H1 (cell line): Measurements from ENCODE around the gene PBX1. TPM values are rescaled to one million over a fixed set of nuclear protein-coding genes. Genes with fewer than 3 reads are reported as not detected.

ENCODE experiments used
- CTCF ChIA-PET: fragments of 300-600 bp; sonication (Branson Sonifier 250); formaldehyde crosslinking; loops from one replicate; lab custom pipeline; 2021; ENCODE audit not compliant: partially characterized antibody; lab: Charles Lee
- POLR2A ChIA-PET: fragments of 300-600 bp; sonication (Branson Sonifier 250); formaldehyde crosslinking; loops from one replicate; lab custom pipeline; 2021; ENCODE audit warnings: inconsistent platforms; ENCODE audit not compliant: partially characterized antibody; lab: Charles Lee
- DNase-seq, 2 experiments: peaks; one replicate each; pipeline versions ENCODE4 v3.0.0 to v3.0.0-alpha.2; 2010 to 2022; ENCODE audit warnings: low spot score in 2 of 2, low read depth in 1 of 2, mixed read lengths in 1 of 2
- FAIRE-seq: peaks from 2 replicates; lab custom pipeline; 2011; peaks lifted over from hg19 to GRCh38; lab: Jason Lieb, UNC
- H2AFZ ChIP-seq: 2 replicates; pipeline ENCODE4 v1.8.1; 2012; ENCODE audit warnings: low read length, inconsistent platforms
- H2AK5ac ChIP-seq: 2 replicates; pipeline ENCODE4 v1.6.1; 2013; ENCODE audit warnings: low read depth, low read length
- H2BK120ac ChIP-seq: replicated peaks from 2 replicates; pipeline ENCODE3; 2013; ENCODE audit warnings: low read depth, low read length, inconsistent platforms
- H2BK12ac ChIP-seq: 2 replicates; pipeline ENCODE4 v1.6.1; 2013; ENCODE audit warnings: low read depth, low read length
- H2BK15ac ChIP-seq: 2 replicates; pipeline ENCODE4 v1.6.1; 2013; ENCODE audit warnings: low read length
- H2BK20ac ChIP-seq: 2 replicates; pipeline ENCODE4 v1.6.1; 2013; ENCODE audit warnings: low read length
- H2BK5ac ChIP-seq: 2 replicates; pipeline ENCODE4 v1.6.1; 2013; ENCODE audit warnings: low read depth, low read length
- H3K14ac ChIP-seq: 2 replicates; pipeline ENCODE4 v1.6.1; 2013; ENCODE audit warnings: inconsistent platforms; ENCODE audit not compliant: insufficient read length
- H3K18ac ChIP-seq: 2 replicates; pipeline ENCODE4 v1.6.1; 2013; ENCODE audit warnings: low read length; ENCODE audit errors: extremely low read depth
- H3K23ac ChIP-seq: 2 replicates; pipeline ENCODE4 v1.6.1; 2013; ENCODE audit warnings: inconsistent platforms; ENCODE audit not compliant: insufficient read length
- H3K23me2 ChIP-seq: 2 replicates; pipeline ENCODE4 v1.6.1; 2013; ENCODE audit warnings: low read depth, low read length
- H3K27ac ChIP-seq: 2 replicates; pipeline ENCODE4 v1.6.1; 2011; ENCODE audit warnings: low read depth, low read length, inconsistent platforms
- H3K27me3 ChIP-seq, 4 experiments: replicated peaks in 1 of 4; 1 replicate in 1 of 4; 2 replicates in 3 of 4; pipeline versions ENCODE4 v1.6.1 to v1.8.1; 2011 to 2013; ENCODE audit warnings: low read length in 3 of 4, mild to moderate bottlenecking in 3 of 4, inconsistent platforms in 2 of 4, mixed read lengths in 2 of 4, moderate library complexity in 1 of 4; ENCODE audit not compliant: control insufficient read depth in 3 of 4, insufficient read depth in 3 of 4; ENCODE audit errors: extremely low read depth in 1 of 4
- H3K36me3 ChIP-seq, 4 experiments: 2 replicates each; pipeline versions ENCODE4 v1.6.1 to v1.8.1; 2011 to 2013; ENCODE audit warnings: mild to moderate bottlenecking in 4 of 4, low read length in 3 of 4, moderate library complexity in 2 of 4, control low read depth in 1 of 4, inconsistent platforms in 1 of 4; ENCODE audit not compliant: insufficient read depth in 4 of 4, control insufficient read depth in 2 of 4
- H3K4ac ChIP-seq: replicated peaks from 2 replicates; pipeline ENCODE3; 2013; ENCODE audit warnings: low read length, low read depth, mixed read lengths, inconsistent platforms; ENCODE audit not compliant: insufficient read length
- H3K4me1 ChIP-seq, 4 experiments: replicated peaks in 1 of 4; 1 replicate in 1 of 4; 2 replicates in 3 of 4; pipeline versions ENCODE4 v1.6.1 to v1.8.1; 2011 to 2013; ENCODE audit warnings: low read length in 3 of 4, inconsistent platforms in 2 of 4, mixed read lengths in 1 of 4; ENCODE audit not compliant: insufficient read depth in 4 of 4, control insufficient read depth in 3 of 4
- H3K4me2 ChIP-seq, 2 experiments: 2 replicates each; pipeline versions ENCODE4 v1.6.1 to v1.8.1; 2011 to 2013; ENCODE audit warnings: low read depth in 2 of 2, low read length in 2 of 2, control low read depth in 1 of 2, inconsistent platforms in 1 of 2, mild to moderate bottlenecking in 1 of 2; ENCODE audit not compliant: insufficient read depth in 1 of 2
- H3K4me3 ChIP-seq, 4 experiments: fragments of 200-600, 300-600 bp in 1 of 4; sonication (generic), shearing (Covaris generic), sonication (Bioruptor Twin) in 1 of 4; 2 replicates each; pipeline versions ENCODE4 v1.5.1 to v1.8.1; 2011 to 2016; ENCODE audit warnings: low read length in 4 of 4, low read depth in 3 of 4, control low read depth in 2 of 4, inconsistent platforms in 2 of 4, mild to moderate bottlenecking in 2 of 4, mixed read lengths in 1 of 4, moderate library complexity in 1 of 4; ENCODE audit not compliant: insufficient read depth in 2 of 4; ENCODE audit errors: extremely low read depth in 1 of 4
- H3K56ac ChIP-seq: replicated peaks from 2 replicates; pipeline ENCODE3; 2013; ENCODE audit warnings: low read depth, mild to moderate bottlenecking, mixed read lengths, low read length, inconsistent platforms; ENCODE audit not compliant: insufficient read length
- H3K79me1 ChIP-seq: 2 replicates; pipeline ENCODE4 v1.6.1; 2013; ENCODE audit warnings: low read depth, low read length, control low read depth
- H3K79me2 ChIP-seq, 2 experiments: 2 replicates each; pipeline versions ENCODE4 v1.6.1 to v1.8.1; 2012 to 2013; ENCODE audit warnings: low read length in 2 of 2, mild to moderate bottlenecking in 2 of 2, inconsistent platforms in 1 of 2; ENCODE audit not compliant: insufficient read depth in 2 of 2, control insufficient read depth in 1 of 2
- H3K9ac ChIP-seq, 4 experiments: replicated peaks in 1 of 4; 1 replicate in 1 of 4; 2 replicates in 3 of 4; pipeline versions ENCODE4 v1.6.1 to v1.8.1; 2011 to 2013; ENCODE audit warnings: low read depth in 3 of 4, low read length in 3 of 4, control low read depth in 2 of 4, mild to moderate bottlenecking in 2 of 4, moderate library complexity in 2 of 4, inconsistent platforms in 1 of 4; ENCODE audit errors: extremely low read depth in 1 of 4
- H3K9me3 ChIP-seq, 2 experiments: 2 replicates each; pipeline versions ENCODE4 v1.6.1 to v1.8.1; 2012 to 2013; ENCODE audit warnings: mild to moderate bottlenecking in 2 of 2, moderate library complexity in 2 of 2, control low read depth in 1 of 2, inconsistent platforms in 1 of 2, low read depth in 1 of 2, low read length in 1 of 2, mixed read lengths in 1 of 2; ENCODE audit not compliant: insufficient read depth in 2 of 2
- H4K20me1 ChIP-seq, 2 experiments: replicated peaks in 1 of 2; 2 replicates each; pipeline versions ENCODE3 to v1.8.1; 2011 to 2013; ENCODE audit warnings: inconsistent platforms in 2 of 2, low read length in 2 of 2, mild to moderate bottlenecking in 1 of 2; ENCODE audit not compliant: insufficient read depth in 2 of 2, control insufficient read depth in 1 of 2
- H4K5ac ChIP-seq: 2 replicates; pipeline ENCODE4 v1.6.1; 2013; ENCODE audit warnings: low read length, low read depth, mixed read lengths, inconsistent platforms; ENCODE audit not compliant: insufficient read length
- H4K8ac ChIP-seq: 2 replicates; pipeline ENCODE4 v1.8.0; 2013; ENCODE audit warnings: mild to moderate bottlenecking, moderate library complexity, low read length, inconsistent platforms; ENCODE audit not compliant: insufficient read depth; ENCODE audit errors: extremely low read depth
- H4K91ac ChIP-seq: replicated peaks from 2 replicates; pipeline ENCODE3; 2013; ENCODE audit warnings: low read length, mixed read lengths, inconsistent platforms; ENCODE audit not compliant: insufficient read length
- CTBP2 ChIP-seq: IDR thresholded peaks from 2 replicates; pipeline ENCODE4 v1.7.0; 2011; ENCODE audit warnings: borderline replicate concordance, mild to moderate bottlenecking, moderate library complexity, mixed read lengths, low read length; ENCODE audit not compliant: insufficient read depth, insufficient read length
- FOSL1 ChIP-seq: IDR thresholded peaks from 2 replicates; pipeline ENCODE4 v1.6.1; 2011; ENCODE audit warnings: mild to moderate bottlenecking, low read depth, low read length, moderate library complexity; ENCODE audit not compliant: insufficient read depth
- GTF2F1 ChIP-seq: IDR thresholded peaks from 2 replicates; pipeline ENCODE4 v1.6.1; 2012; ENCODE audit warnings: low read depth, low read length, improper control_type of control experiment, borderline replicate concordance
- HDAC2 ChIP-seq, 2 experiments: fragments of 300-600 bp in 1 of 2; sonication (generic) in 1 of 2; IDR thresholded peaks; 2 replicates each; pipeline ENCODE4 v1.6.1; 2011 to 2012; ENCODE audit warnings: low read depth in 2 of 2, low read length in 2 of 2, mild to moderate bottlenecking in 2 of 2, moderate library complexity in 2 of 2, borderline replicate concordance in 1 of 2, inconsistent platforms in 1 of 2
- WGBS, 2 experiments: shearing (Covaris generic) in 1 of 2; methylation state at CpG; one replicate each; pipeline versions ENCODE4 v1.1.6 to v1.1.7; 2013 to 2015; ENCODE audit warnings: low lambda C conversion rate in 2 of 2, mixed read lengths in 2 of 2, inconsistent platforms in 1 of 2, low coverage in 1 of 2, missing lambda C conversion rate in 1 of 2; ENCODE audit not compliant: insufficient replicate concordance in 2 of 2, insufficient coverage in 1 of 2, insufficient read length in 1 of 2; ENCODE audit errors: extremely low coverage in 1 of 2, missing lambda C conversion rate in 1 of 2; 5-methylcytosine and 5-hydroxymethylcytosine counted together
- polyA plus RNA-seq, 7 experiments: library from polyadenylated mRNA; depleted of rRNA in 3 of 7; stranded (reverse) in 5 of 7; unstranded in 2 of 7; fragments of >200 nt in 5 of 7; fragments of 200-250 nt in 2 of 7; gene quantifications; 1 replicate in 5 of 7; 2 replicates in 1 of 7; 4 replicates in 1 of 7; pipeline versions ENCODE4 v1.2.1 to v1.2.3, GENCODE V29; 2011 to 2013; ENCODE audit warnings: missing spikeins in 2 of 7, mixed read lengths in 2 of 7
- total RNA-seq: library from RNA; stranded (reverse); fragmentation: NEBNext Ultra II Directional; extraction: Animal tissue kit (Norgen Biotek cat#: 25700); gene quantifications from 2 replicates; pipeline ENCODE4 v1.2.1, GENCODE V29; 2021

The PBX1 gene
- total and polyA plus RNA-seq, 2 of the 8 experiments (the other 6 are each of a cell fraction or from before 2014, with no cell fraction given) = 87.4 to 124 TPM

GRCh38 chr1:164571333-164571732 is 12.3 kb downstream of the PBX1 start:
- Histone ChIP-seq H3K4me3 (no peak overlapping the region), H3K9me3 (no peaks in the 10 kb centered on the region), H3K36me3 (peaks cover 0 to 26% (median 5%) of the 10 kb centered on the region in 4 experiments; a peak in 3 of 8 replicates), H3K56ac (no peak overlapping the region), H3K4me2 (no peak overlapping the region), H3K14ac (no peak overlapping the region), H3K4ac (no peak overlapping the region), H2BK20ac (no peak overlapping the region), H3K23ac (no peak overlapping the region), H3K27me3 (no peaks in the 10 kb centered on the region), H3K9ac (no peak overlapping the region), H2BK12ac (no peak overlapping the region), H4K91ac (no peak overlapping the region), H3K79me2 (peaks cover 19 to 96% of the 10 kb centered on the region in 2 experiments), H3K27ac (no peak overlapping the region), H4K20me1 (peaks cover 6 to 7% of the 10 kb centered on the region in 2 experiments), H2AFZ (no peak overlapping the region), H4K8ac (no peak overlapping the region), H2BK15ac (no peak overlapping the region), H2BK5ac (no peak overlapping the region), H3K23me2 (peaks cover 4% of the 10 kb centered on the region; the same call in 1 of the 2 replicates), H3K4me1 (peaks cover 2 to 25% (median 17%) of the 10 kb centered on the region in 4 experiments), H2BK120ac (no peak overlapping the region), H2AK5ac (no peak overlapping the region), H3K79me1 (peaks cover 5% of the 10 kb centered on the region; the same call in 1 of the 2 replicates), H4K5ac (no peak overlapping the region), H3K18ac (no peak overlapping the region)
- POLR2A ChIA-PET = interaction anchor here (1.8 kb wide), 1 partner anchor 10 kb away, joined by 4 read pairs; no protein-coding TSS in a partner anchor
- CTCF ChIA-PET = no interaction called here
- TF ChIP-seq FOSL1 (no peak), HDAC2 (IDR thresholded peaks at IDR 0.05; ENCODE audit: borderline replicate concordance in 1 of 2, low read depth in 2 of 2, low read length in 2 of 2) (no peak), GTF2F1 (no peak), CTBP2 (no peak)
- no peak for DNase-seq
- 99% methylated on average over 3 of the region's 3 CpGs; no CpG with 5 or more reads in 1 of the 2 experiments for WGBS, 2 experiments
- no peak for FAIRE-seq
